CD14-positive monocyte (primary cell): ENCODE data around the gene C1QL1. TPM values are rescaled to one million over a fixed set of nuclear protein-coding genes. Genes with fewer than 3 reads are reported as not detected.

Source experiments
- DNase-seq, 3 donors: peaks; one replicate each; pipeline ENCODE4 v3.0.0-alpha.2; 2011 to 2022
- H2AFZ ChIP-seq: 2 replicates; pipeline ENCODE4 v1.6.0; 2012; ENCODE audit warnings: mild to moderate bottlenecking, low read depth, low read length, inconsistent platforms; ENCODE audit not compliant: insufficient read depth, poor library complexity, severe bottlenecking
- H3K27ac ChIP-seq, 2 donors: 1 replicate in 1 of 2; 2 replicates in 1 of 2; pipeline ENCODE4 v1.5.1; 2012 to 2013; ENCODE audit warnings: low read length in 2 of 2, control low read depth in 1 of 2, inconsistent platforms in 1 of 2, low read depth in 1 of 2, mild to moderate bottlenecking in 1 of 2
- H3K27me3 ChIP-seq, 2 donors: one replicate each; pipeline versions ENCODE4 v1.6.0 to v1.6.1; 2011 to 2013; ENCODE audit warnings: low read length in 2 of 2; ENCODE audit not compliant: control insufficient read depth in 2 of 2, insufficient read depth in 2 of 2
- H3K36me3 ChIP-seq, 2 donors: replicated peaks in 1 of 2; 1 replicate in 1 of 2; 2 replicates in 1 of 2; pipeline versions ENCODE4 v1.5.1 to v1.6.1; 2012 to 2013; ENCODE audit warnings: low read length in 2 of 2, control low read depth in 1 of 2, inconsistent platforms in 1 of 2, mild to moderate bottlenecking in 1 of 2; ENCODE audit not compliant: insufficient read depth in 2 of 2, control insufficient read depth in 1 of 2
- H3K4me1 ChIP-seq, 2 donors: 1 replicate in 1 of 2; 2 replicates in 1 of 2; pipeline versions ENCODE4 v1.5.1 to v1.6.1; 2012 to 2013; ENCODE audit warnings: low read length in 2 of 2, control low read depth in 1 of 2, inconsistent platforms in 1 of 2, mild to moderate bottlenecking in 1 of 2, moderate library complexity in 1 of 2; ENCODE audit not compliant: insufficient read depth in 2 of 2, control insufficient read depth in 1 of 2
- H3K4me2 ChIP-seq: replicated peaks from 2 replicates; pipeline ENCODE3; 2012; ENCODE audit warnings: low read length, moderate library complexity, mild to moderate bottlenecking; ENCODE audit not compliant: poor library complexity, severe bottlenecking; ENCODE audit errors: extremely low read depth
- H3K4me3 ChIP-seq, 3 experiments: fragments of 200-600 bp in 1 of 3; sonication (generic) in 1 of 3; replicated peaks in 1 of 3; 1 replicate in 2 of 3; 2 replicates in 1 of 3; pipeline ENCODE4 v1.5.1; 2011 to 2013; ENCODE audit warnings: low read length in 3 of 3, mild to moderate bottlenecking in 3 of 3, control low read depth in 2 of 3, low read depth in 2 of 3, inconsistent platforms in 1 of 3, moderate library complexity in 1 of 3
- H3K79me2 ChIP-seq: 2 replicates; pipeline ENCODE4 v1.6.0; 2012; ENCODE audit warnings: mild to moderate bottlenecking, control low read depth, inconsistent platforms, low read length, moderate library complexity; ENCODE audit not compliant: insufficient read depth
- H3K9ac ChIP-seq: 2 replicates; pipeline ENCODE4 v1.6.0; 2017; ENCODE audit warnings: low read length, mild to moderate bottlenecking; ENCODE audit not compliant: insufficient read depth, poor library complexity, severe bottlenecking
- H3K9me3 ChIP-seq, 2 donors: replicated peaks in 1 of 2; 1 replicate in 1 of 2; 2 replicates in 1 of 2; pipeline versions ENCODE4 v1.5.1 to v1.6.1; 2012 to 2013; ENCODE audit warnings: low read length in 2 of 2, control low read depth in 1 of 2; ENCODE audit not compliant: control insufficient read depth in 1 of 2, insufficient read depth in 1 of 2
- H4K20me1 ChIP-seq: 2 replicates; pipeline ENCODE4 v1.6.0; 2012; ENCODE audit warnings: mild to moderate bottlenecking, low read length, control low read depth, moderate library complexity; ENCODE audit not compliant: insufficient read depth
- H3K27ac Mint-ChIP-seq, 7 donors: one replicate each; pipeline ENCODE4 v1.8.0; 2020; ENCODE audit warnings: mild to moderate bottlenecking in 7 of 7, mixed read lengths in 7 of 7, moderate library complexity in 6 of 7, inconsistent platforms in 2 of 7
- H3K27me3 Mint-ChIP-seq, 3 donors: one replicate each; pipeline ENCODE4 v1.8.0; 2021 to 2022; ENCODE audit warnings: low read depth in 3 of 3, mild to moderate bottlenecking in 3 of 3, mixed read lengths in 3 of 3, moderate library complexity in 3 of 3, inconsistent platforms in 1 of 3
- H3K36me3 Mint-ChIP-seq, 2 donors: one replicate each; pipeline ENCODE4 v1.8.0; 2020; ENCODE audit warnings: mixed read lengths in 2 of 2, inconsistent platforms in 1 of 2, mild to moderate bottlenecking in 1 of 2
- H3K4me1 Mint-ChIP-seq: one replicate; pipeline ENCODE4 v1.8.0; 2020; ENCODE audit warnings: mild to moderate bottlenecking, mixed read lengths
- H3K4me3 Mint-ChIP-seq, 2 donors: one replicate each; pipeline ENCODE4 v1.8.0; 2020; ENCODE audit warnings: mild to moderate bottlenecking in 2 of 2, mixed read lengths in 2 of 2, moderate library complexity in 1 of 2
- H3K9me3 Mint-ChIP-seq, 7 donors: one replicate each; pipeline ENCODE4 v1.8.0; 2020 to 2022; ENCODE audit warnings: mixed read lengths in 7 of 7, mild to moderate bottlenecking in 6 of 7, moderate library complexity in 6 of 7, inconsistent platforms in 2 of 7
- CTCF ChIP-seq: fragments of 200-600 bp; IDR thresholded peaks from one replicate; pipeline ENCODE4 v1.8.0; 2022; ENCODE audit warnings: antibody characterized with exemption, mild to moderate bottlenecking
- whole genome bisulfite sequencing: methylation state at CpG from one replicate; pipeline ENCODE4 v1.1.5; 2013; ENCODE audit warnings: missing lambda C conversion rate; ENCODE audit not compliant: insufficient coverage; 5-methylcytosine and 5-hydroxymethylcytosine counted together
- intact Hi-C, 2 donors: fragments of 100-400 bp; cut with micrococcal nuclease; formaldehyde crosslinking; loops; one replicate each; pipeline versions ENCODE4 v1.15.0 to v1.15.1; 2023
- polyA plus RNA-seq, 3 donors: library from polyadenylated mRNA; depleted of rRNA in 1 of 3; unstranded in 2 of 3; stranded (reverse) in 1 of 3; fragments of 300-500 nt in 2 of 3; fragments of >200 nt in 1 of 3; fragmentation: Illumina TruSeq in 2 of 3; gene quantifications; 1 replicate in 2 of 3; 2 replicates in 1 of 3; pipeline ENCODE4 v1.2.3, GENCODE V29; 2012 to 2021

C1QL1 gene
- polyA plus RNA-seq, 3 donors, result not detected

GRCh38 chr17:44932096-44932786 lies 35.9 kb downstream of the C1QL1 start:
- Histone ChIP-seq H3K9me3 (no peaks in the 10 kb centered on the region), H3K27ac (no peak overlapping the region), H3K4me1 (no peaks in the 10 kb centered on the region), H3K9ac (no peak overlapping the region), H3K27me3 (no peaks in the 10 kb centered on the region), H4K20me1 (no peaks in the 10 kb centered on the region), H3K36me3 (peaks cover 85 to 90% of the 10 kb centered on the region in 2 donors), H3K4me3 (no peak overlapping the region), H2AFZ (no peak overlapping the region), H3K4me2 (no peak overlapping the region), H3K79me2 (peaks cover 20% of the 10 kb centered on the region)
- no peak for DNase-seq
- intact Hi-C loops, result no loop called here
- no peak overlapping the region for H3K4me3 Mint-ChIP-seq
- H3K4me1 Mint-ChIP-seq, result no peaks in the 10 kb centered on the region
- peaks cover 78 to 89% of the 10 kb centered on the region in 2 donors for H3K36me3 Mint-ChIP-seq
- TF ChIP-seq CTCF, result no peak
- H3K27ac Mint-ChIP-seq, result no peak overlapping the region
- no peaks in the 10 kb centered on the region for H3K9me3 Mint-ChIP-seq
- no peaks in the 10 kb centered on the region for H3K27me3 Mint-ChIP-seq
- 98% methylated on average over 6 of the region's 8 CpGs for WGBS

GRCh38 chr17:44931376-44931775 lies 36.7 kb downstream of the C1QL1 start:
- H3K4me3 Mint-ChIP-seq, result no peak overlapping the region
- H3K4me1 Mint-ChIP-seq, result no peaks in the 10 kb centered on the region
- H3K4me1 ChIP-seq, result no peaks in the 10 kb centered on the region
- peaks cover 77 to 97% of the 10 kb centered on the region in 2 donors for H3K36me3 Mint-ChIP-seq
- H3K4me2 ChIP-seq, result no peak overlapping the region
- intact Hi-C loops, result no loop called here
- WGBS, result 100% methylated on average over 1 of the region's 5 CpGs
- H3K27me3 Mint-ChIP-seq, result no peaks in the 10 kb centered on the region
- H3K9me3 Mint-ChIP-seq, result no peaks in the 10 kb centered on the region
- H3K9ac ChIP-seq, result no peak overlapping the region
- H3K27me3 ChIP-seq, result no peaks in the 10 kb centered on the region
- H3K27ac ChIP-seq, result no peak overlapping the region
- H2AFZ ChIP-seq, result no peak overlapping the region
- no peaks in the 10 kb centered on the region for H3K9me3 ChIP-seq
- peaks cover 93 to 99% of the 10 kb centered on the region in 2 donors for H3K36me3 ChIP-seq
- H3K4me3 ChIP-seq, result no peak overlapping the region
- peaks cover 15% of the 10 kb centered on the region for H3K79me2 ChIP-seq
- no peak for DNase-seq
- no peak for TF ChIP-seq CTCF
- H4K20me1 ChIP-seq, result no peaks in the 10 kb centered on the region
- H3K27ac Mint-ChIP-seq, result peak overlapping the region in 2 of 7 donors; percentile 10 to 42
